ENCODE measurements around the gene COQ3. TPM values are rescaled to one million over a fixed set of nuclear protein-coding genes. Genes with fewer than 3 reads are reported as not detected.

Gene COQ3
- total and polyA plus RNA-seq, 8 donors: 3.3 to 12.7 (median 11.0) TPM

- H3K4me1 ChIP-seq: no peaks in the 10 kb centered on the region
- no peak for TF ChIP-seq CTCF (IDR thresholded peaks at IDR 0.05)
- H3K36me3 ChIP-seq: no peaks in the 10 kb centered on the region
- intact Hi-C loops (cut with DNase I): no loop called here
- H3K27me3 ChIP-seq: no peaks in the 10 kb centered on the region
- DNase-seq (no peak), ATAC-seq (no peak)
- no peaks in the 10 kb centered on the region for H3K9me3 ChIP-seq
- no peak overlapping the region for H3K4me3 ChIP-seq
- no peak overlapping the region for H3K27ac ChIP-seq
Observed at GRCh38 chr6:99324996-99325395, 69.0 kb downstream of the COQ3 start.

Other genes with a start within 250 kb of the COQ3 start
- 10 to 100 TPM in 1 of 2 donors, 1 to 10 TPM in 1; 5.2 to 12.4 TPM for gene FAXC, start 44.5 kb downstream of the COQ3 start, total RNA-seq
- gene FAXC, start 44.5 kb downstream of the COQ3 start, polyA plus RNA-seq (ENCODE audit: insufficient read length in 6 of 6): 10 to 100 TPM in 2 of 6 donors, 1 to 10 TPM in 4; 7.9 to 12.7 (median 8.6) TPM
- gene PNISR, start 31.1 kb upstream of the COQ3 start, total RNA-seq: 10 to 100 TPM; 73.5 to 81.3 TPM
- gene PNISR, start 31.1 kb upstream of the COQ3 start, polyA plus RNA-seq (ENCODE audit: insufficient read length in 6 of 6): 100 to 1,000 TPM; 295 to 412 (median 333) TPM
- 10 to 100 TPM; 10.4 to 10.8 TPM for gene USP45, start 121.2 kb upstream of the COQ3 start, total RNA-seq
- gene USP45, start 121.2 kb upstream of the COQ3 start, polyA plus RNA-seq (ENCODE audit: insufficient read length in 6 of 6): 10 to 100 TPM; 11.4 to 14.5 (median 13.7) TPM
- gene CCNC, start 174.5 kb upstream of the COQ3 start, total RNA-seq: 10 to 100 TPM; 55.6 to 63.7 TPM
- gene CCNC, start 174.5 kb upstream of the COQ3 start, polyA plus RNA-seq (ENCODE audit: insufficient read length in 6 of 6): 100 to 1,000 TPM in 2 of 6 donors, 10 to 100 TPM in 4; 82.3 to 110 (median 90.0) TPM
- gene PRDM13, start 212.6 kb upstream of the COQ3 start, total RNA-seq: not detected
- gene PRDM13, start 212.6 kb upstream of the COQ3 start, polyA plus RNA-seq (ENCODE audit: insufficient read length in 6 of 6): not detected